Measurements from ENCODE around the gene ADPRH. TPM values are rescaled to one million over a fixed set of nuclear protein-coding genes. Genes with fewer than 3 reads are reported as not detected.

Gene ADPRH
- polyA plus RNA-seq, 3 donors, result 10.6 to 37.8 (median 31.5) TPM

- H3K36me3 Mint-ChIP-seq, result no peaks in the 10 kb centered on the region
- H3K27me3 Mint-ChIP-seq (ENCODE audit: low read depth in 3 of 3), result peaks cover 0 to 2% (median 0%) of the 10 kb centered on the region in 3 donors
Measured at GRCh38 chr3:119547227-119547626, 32.1 kb upstream of the ADPRH start.

GRCh38 chr3:119548341-119548740, 31.0 kb upstream of the ADPRH start:
- no peak overlapping the region for H2AFZ ChIP-seq (ENCODE audit: insufficient read depth, low read depth, low read length, poor library complexity, severe bottlenecking)
- no peak for TF ChIP-seq CTCF (IDR thresholded peaks at IDR 0.05)
- no CpG with 5 or more reads among the region's 3 CpGs for WGBS (ENCODE audit: insufficient coverage)
- intact Hi-C loops (cut with micrococcal nuclease), result no loop called here
- Mint-ChIP-seq H3K36me3 (no peaks in the 10 kb centered on the region), H3K27ac (no peak overlapping the region), H3K4me1 (peaks cover 16% of the 10 kb centered on the region), H3K4me3 (no peak overlapping the region), H3K27me3 (ENCODE audit: low read depth in 3 of 3) (peaks cover 0 to 2% (median 0%) of the 10 kb centered on the region in 3 donors), H3K9me3 (peaks cover 0 to 5% (median 0%) of the 10 kb centered on the region in 7 donors)
- H3K36me3 ChIP-seq (replicated peaks in 1 of 2; ENCODE audit: control insufficient read depth in 1 of 2, insufficient read depth in 2 of 2, low read length in 2 of 2), result no peaks in the 10 kb centered on the region
- H3K9me3 ChIP-seq (replicated peaks in 1 of 2; ENCODE audit: control insufficient read depth in 1 of 2, insufficient read depth in 1 of 2, low read length in 2 of 2), result no peaks in the 10 kb centered on the region
- no peaks in the 10 kb centered on the region for H4K20me1 ChIP-seq (ENCODE audit: insufficient read depth, low read length)
- no peak overlapping the region for H3K4me2 ChIP-seq (replicated peaks; ENCODE audit: extremely low read depth, low read length, poor library complexity, severe bottlenecking)
- H3K9ac ChIP-seq (ENCODE audit: insufficient read depth, low read length, poor library complexity, severe bottlenecking), result no peak overlapping the region
- no peak for DNase-seq
- no peaks in the 10 kb centered on the region for H3K27me3 ChIP-seq (ENCODE audit: control insufficient read depth in 2 of 2, insufficient read depth in 2 of 2, low read length in 2 of 2)
- peaks cover 0 to 4% of the 10 kb centered on the region in 2 donors for H3K4me1 ChIP-seq (ENCODE audit: control insufficient read depth in 1 of 2, insufficient read depth in 2 of 2, low read length in 2 of 2)
- no peak overlapping the region for H3K4me3 ChIP-seq (replicated peaks in 1 of 3; ENCODE audit: low read depth in 2 of 3, low read length in 3 of 3)
- H3K79me2 ChIP-seq (ENCODE audit: insufficient read depth, low read length), result no peaks in the 10 kb centered on the region
- H3K27ac ChIP-seq (ENCODE audit: low read depth in 1 of 2, low read length in 2 of 2), result no peak overlapping the region

More at GRCh38 chr3:119547227-119547626, 32.1 kb upstream of the ADPRH start:
- no peaks in the 10 kb centered on the region for H3K79me2 ChIP-seq (ENCODE audit: insufficient read depth, low read length)
- no peaks in the 10 kb centered on the region for H4K20me1 ChIP-seq (ENCODE audit: insufficient read depth, low read length)
- peak overlapping the region in 1 of 2 donors; percentile 2 for H3K27ac ChIP-seq (ENCODE audit: low read depth in 1 of 2, low read length in 2 of 2)
- H3K4me2 ChIP-seq (replicated peaks; ENCODE audit: extremely low read depth, low read length, poor library complexity, severe bottlenecking), result no peak overlapping the region
- H3K9me3 Mint-ChIP-seq, result peaks cover 0 to 6% (median 3%) of the 10 kb centered on the region in 7 donors
- H3K36me3 ChIP-seq (replicated peaks in 1 of 2; ENCODE audit: control insufficient read depth in 1 of 2, insufficient read depth in 2 of 2, low read length in 2 of 2), result no peaks in the 10 kb centered on the region
- intact Hi-C loops (cut with micrococcal nuclease), result no loop called here
- no peak overlapping the region for H3K27ac Mint-ChIP-seq
- WGBS (ENCODE audit: insufficient coverage), result no CpG with 5 or more reads among the region's 1 CpG
- H3K4me1 ChIP-seq (ENCODE audit: control insufficient read depth in 1 of 2, insufficient read depth in 2 of 2, low read length in 2 of 2), result peaks cover 0 to 4% of the 10 kb centered on the region in 2 donors
- no peak overlapping the region for H3K9ac ChIP-seq (ENCODE audit: insufficient read depth, low read length, poor library complexity, severe bottlenecking)
- no peaks in the 10 kb centered on the region for H3K9me3 ChIP-seq (replicated peaks in 1 of 2; ENCODE audit: control insufficient read depth in 1 of 2, insufficient read depth in 1 of 2, low read length in 2 of 2)
- no peak overlapping the region for H3K4me3 Mint-ChIP-seq
- no peak for TF ChIP-seq CTCF (IDR thresholded peaks at IDR 0.05)
- DNase-seq, result no peak
- no peak overlapping the region for H3K4me3 ChIP-seq (replicated peaks in 1 of 3; ENCODE audit: low read depth in 2 of 3, low read length in 3 of 3)
- peaks cover 16% of the 10 kb centered on the region for H3K4me1 Mint-ChIP-seq
- no peaks in the 10 kb centered on the region for H3K27me3 ChIP-seq (ENCODE audit: control insufficient read depth in 2 of 2, insufficient read depth in 2 of 2, low read length in 2 of 2)
- peak overlapping the region; percentile 6 for H2AFZ ChIP-seq (ENCODE audit: insufficient read depth, low read depth, low read length, poor library complexity, severe bottlenecking)

All from CD14-positive monocyte (primary cell).